Lower leg skin (tissue), 3 donors: Measurements from ENCODE around the gene FMNL2.

Experiments used
- CTCF ChIP-seq, 3 donors: fragments of 450-650 bp; IDR thresholded peaks; one replicate each; pipeline ENCODE4 v1.5.1; 2016; ENCODE audit warnings: antibody characterized with exemption in 3 of 3, mild to moderate bottlenecking in 3 of 3, moderate library complexity in 2 of 3
- POLR2A ChIP-seq, 2 donors: fragments of 450-650 bp; IDR thresholded peaks; one replicate each; pipeline ENCODE4 v1.6.1; 2016 to 2017; ENCODE audit warnings: antibody characterized with exemption in 2 of 2, mild to moderate bottlenecking in 1 of 2, moderate library complexity in 1 of 2

DNA sequence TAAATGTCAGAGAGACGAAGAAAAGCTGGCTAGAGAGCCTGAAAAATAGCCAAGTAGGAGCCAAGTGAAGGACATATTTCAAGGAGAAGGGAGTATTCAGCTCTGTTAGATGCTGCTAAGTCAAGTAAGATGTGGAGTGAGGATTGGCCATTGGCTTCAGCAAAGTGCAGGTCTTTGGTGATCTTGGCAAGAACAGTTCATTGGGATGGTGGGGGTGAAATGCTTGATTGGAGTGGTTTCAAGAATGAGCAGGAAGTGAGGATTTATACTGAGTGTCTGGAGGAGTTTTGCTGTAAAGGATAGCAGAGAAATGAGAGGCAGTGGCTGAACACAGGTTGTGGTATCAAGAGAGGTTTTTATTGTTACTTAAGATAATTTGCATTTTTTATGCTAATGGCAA lies 242.6 kb downstream of the FMNL2 start:
- TF ChIP-seq CTCF (IDR thresholded peaks at IDR 0.05) = no peak
- no peak for TF ChIP-seq POLR2A (IDR thresholded peaks at IDR 0.05)
